Fibroblast of pulmonary artery (primary cell): ENCODE results near the gene MAT1A.
"Not testable (repeated sequence)": the region's sequence is repeated elsewhere in the genome, so short reads cannot be mapped to it uniquely, and the experiment has no call there.

Source experiments
- DNase-seq: peaks from one replicate; pipeline ENCODE4 v3.0.0-alpha.2; 2010; ENCODE audit warnings: low read depth
- H3K4me3 ChIP-seq: replicated peaks from 2 replicates; pipeline ENCODE4 v1.5.1; 2011; ENCODE audit warnings: low read depth, mild to moderate bottlenecking, control low read depth, low read length, moderate library complexity
- TF ChIP-seq, protein P1 (sequence below): IDR thresholded peaks from 2 replicates; pipeline ENCODE4 v1.5.1; 2011; ENCODE audit warnings: mild to moderate bottlenecking, control low read depth, low read length, inconsistent platforms; ENCODE audit errors: missing control alignments

Gene MAT1A

DNA sequence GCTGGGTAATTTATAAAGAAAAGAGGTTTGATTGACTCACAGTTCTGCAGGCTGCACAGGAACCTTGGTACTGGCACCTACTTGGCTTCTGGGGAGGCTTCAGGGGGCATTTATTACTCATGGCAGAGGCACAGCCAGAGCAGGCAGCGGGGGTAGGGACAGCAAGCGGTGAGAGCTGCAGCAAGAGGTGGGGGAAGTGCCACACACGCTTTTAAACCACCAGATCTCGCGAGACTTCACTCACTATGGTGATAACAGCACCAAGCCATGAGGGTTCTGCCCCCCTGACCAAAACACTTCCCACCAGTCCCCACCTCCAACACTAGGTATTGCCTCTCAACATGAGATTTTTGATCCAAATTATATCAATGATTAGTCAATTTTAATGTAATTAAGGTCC lies 24.1 kb upstream of the MAT1A start:
- TF ChIP-seq, protein P1, sequence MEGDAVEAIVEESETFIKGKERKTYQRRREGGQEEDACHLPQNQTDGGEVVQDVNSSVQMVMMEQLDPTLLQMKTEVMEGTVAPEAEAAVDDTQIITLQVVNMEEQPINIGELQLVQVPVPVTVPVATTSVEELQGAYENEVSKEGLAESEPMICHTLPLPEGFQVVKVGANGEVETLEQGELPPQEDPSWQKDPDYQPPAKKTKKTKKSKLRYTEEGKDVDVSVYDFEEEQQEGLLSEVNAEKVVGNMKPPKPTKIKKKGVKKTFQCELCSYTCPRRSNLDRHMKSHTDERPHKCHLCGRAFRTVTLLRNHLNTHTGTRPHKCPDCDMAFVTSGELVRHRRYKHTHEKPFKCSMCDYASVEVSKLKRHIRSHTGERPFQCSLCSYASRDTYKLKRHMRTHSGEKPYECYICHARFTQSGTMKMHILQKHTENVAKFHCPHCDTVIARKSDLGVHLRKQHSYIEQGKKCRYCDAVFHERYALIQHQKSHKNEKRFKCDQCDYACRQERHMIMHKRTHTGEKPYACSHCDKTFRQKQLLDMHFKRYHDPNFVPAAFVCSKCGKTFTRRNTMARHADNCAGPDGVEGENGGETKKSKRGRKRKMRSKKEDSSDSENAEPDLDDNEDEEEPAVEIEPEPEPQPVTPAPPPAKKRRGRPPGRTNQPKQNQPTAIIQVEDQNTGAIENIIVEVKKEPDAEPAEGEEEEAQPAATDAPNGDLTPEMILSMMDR = no peak
- no peak for DNase-seq
- no peak overlapping the region for H3K4me3 ChIP-seq

DNA sequence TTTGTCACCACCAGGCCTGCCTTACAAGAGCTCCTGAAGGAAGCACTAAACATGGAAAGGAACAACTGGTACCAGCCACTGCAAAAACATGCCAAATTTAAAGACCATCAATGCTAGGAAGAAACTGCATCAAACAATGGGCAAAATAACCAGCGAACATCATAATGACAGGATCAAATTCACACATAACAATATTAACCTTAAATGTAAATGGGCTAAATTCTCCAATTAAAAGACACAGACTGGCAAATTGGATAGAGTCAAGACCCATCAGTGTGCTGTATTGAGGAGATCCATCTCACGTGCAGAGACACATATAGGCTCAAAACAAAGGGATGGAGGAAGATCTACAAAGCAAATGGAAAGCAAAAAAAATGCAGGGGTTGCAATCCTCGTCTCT lies 16.5 kb upstream of the MAT1A start:
- DNase-seq, H3K4me3 ChIP-seq: not testable (repeated sequence)

DNA sequence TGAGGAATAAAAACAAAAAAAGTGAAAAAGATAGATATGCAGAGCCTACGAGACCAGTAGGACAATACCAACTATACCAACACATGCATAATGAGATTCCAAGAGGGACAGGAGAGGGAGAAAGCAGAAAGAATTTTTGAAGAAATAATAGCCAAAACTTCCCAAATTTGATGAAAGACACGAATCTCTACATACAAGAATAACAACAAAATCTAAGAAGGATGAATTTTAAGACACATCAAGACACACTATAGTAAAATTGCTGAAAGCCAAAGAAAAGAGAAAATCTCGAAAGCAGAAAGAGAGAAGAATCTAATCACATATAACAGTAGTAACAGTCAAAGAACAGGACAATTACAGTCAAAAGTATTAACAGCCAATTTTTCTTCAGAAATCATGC lies 7.5 kb upstream of the MAT1A start:
- TF ChIP-seq, protein P1 = no peak
- DNase-seq = no peak
- no peak overlapping the region for H3K4me3 ChIP-seq

DNA sequence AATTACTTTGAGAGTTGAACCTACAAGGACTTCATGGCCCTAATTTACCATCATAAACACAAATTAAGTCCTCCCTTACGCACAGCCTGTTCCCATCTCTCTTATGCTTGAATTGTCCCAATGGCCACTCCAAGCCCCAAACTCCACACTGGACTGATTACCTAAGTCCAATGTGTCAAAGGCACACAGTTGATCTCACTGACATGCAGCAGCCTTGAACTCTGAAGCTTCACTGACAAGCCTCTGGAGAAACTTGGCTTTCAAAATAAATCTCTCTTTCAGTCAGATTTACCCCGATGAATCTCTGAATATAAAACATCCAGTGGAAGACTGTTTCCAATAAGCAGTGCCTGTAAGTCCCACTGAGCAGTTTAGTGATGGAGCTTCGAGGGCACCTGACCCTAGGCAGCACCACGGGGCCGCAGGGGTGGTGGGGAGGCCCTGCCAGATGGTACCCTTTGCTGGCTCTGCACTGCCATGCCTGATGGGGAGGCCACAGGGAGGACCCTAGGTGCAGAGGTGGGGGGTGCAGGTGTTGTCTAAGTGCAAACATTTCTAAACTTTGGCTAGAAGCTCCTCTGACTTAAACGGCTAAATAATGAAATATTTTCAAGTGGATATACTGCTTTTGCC lies 3.3 kb upstream of the MAT1A start:
- DNase-seq = no peak
- no peak overlapping the region for H3K4me3 ChIP-seq
- TF ChIP-seq, protein P1 = no peak

DNA sequence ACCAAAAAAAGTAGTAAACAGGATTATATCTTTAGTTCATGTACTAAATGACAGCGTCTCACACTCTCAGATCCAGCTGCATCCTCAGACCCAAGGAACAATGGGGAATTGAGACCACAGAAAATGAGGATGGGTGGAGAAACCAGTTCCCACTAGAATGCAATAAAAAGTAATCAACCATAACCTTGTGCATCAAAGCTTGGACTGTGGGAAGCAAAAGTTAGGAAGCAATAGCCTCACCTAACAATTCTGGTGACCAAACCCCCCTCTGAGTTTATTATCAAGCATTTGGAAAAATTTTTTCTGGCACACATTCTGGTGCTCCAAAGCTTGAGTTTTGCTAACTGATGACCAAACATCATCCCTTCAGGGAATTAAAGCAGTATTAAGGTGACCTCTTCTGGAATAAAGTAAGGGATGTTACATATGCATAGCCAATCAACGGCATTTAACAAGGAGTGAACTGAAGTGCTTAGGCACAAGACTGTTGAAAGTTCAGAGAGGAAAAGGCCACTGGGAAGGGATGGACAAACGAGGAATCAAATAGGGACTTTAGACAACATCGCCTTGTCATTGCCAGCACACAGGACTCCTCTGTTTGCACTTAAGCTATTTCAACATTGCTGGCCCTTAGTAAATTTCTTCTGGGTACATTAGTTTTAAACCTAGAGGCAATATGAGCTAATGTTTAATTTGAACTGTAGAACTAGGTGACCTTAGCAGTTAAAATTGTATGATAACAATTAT lies 1.2 kb upstream of the MAT1A start:
- TF ChIP-seq, protein P1 = no peak
- H3K4me3 ChIP-seq = no peak overlapping the region
- no peak for DNase-seq

DNA sequence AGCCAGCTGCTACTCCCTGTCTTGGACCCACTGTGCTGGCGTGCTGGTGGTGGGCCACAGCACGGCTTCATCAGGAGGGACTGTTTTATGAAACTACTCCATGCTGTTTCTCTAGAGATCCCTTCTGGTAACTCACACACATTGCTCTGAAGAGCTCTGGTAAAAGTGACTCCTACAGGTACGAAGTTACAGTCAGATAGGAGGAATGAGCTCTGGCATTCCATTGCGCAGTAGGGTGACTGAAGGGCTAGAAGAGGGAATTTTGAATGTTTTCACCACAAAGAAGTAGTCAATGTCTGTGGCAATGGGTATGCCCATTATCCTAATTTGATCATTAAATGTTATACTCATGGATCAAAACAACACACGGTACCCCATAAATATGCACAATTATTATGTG lies 609 bp downstream of the MAT1A start:
- TF ChIP-seq, protein P1 = no peak
- no peak overlapping the region for H3K4me3 ChIP-seq
- DNase-seq = no peak

DNA sequence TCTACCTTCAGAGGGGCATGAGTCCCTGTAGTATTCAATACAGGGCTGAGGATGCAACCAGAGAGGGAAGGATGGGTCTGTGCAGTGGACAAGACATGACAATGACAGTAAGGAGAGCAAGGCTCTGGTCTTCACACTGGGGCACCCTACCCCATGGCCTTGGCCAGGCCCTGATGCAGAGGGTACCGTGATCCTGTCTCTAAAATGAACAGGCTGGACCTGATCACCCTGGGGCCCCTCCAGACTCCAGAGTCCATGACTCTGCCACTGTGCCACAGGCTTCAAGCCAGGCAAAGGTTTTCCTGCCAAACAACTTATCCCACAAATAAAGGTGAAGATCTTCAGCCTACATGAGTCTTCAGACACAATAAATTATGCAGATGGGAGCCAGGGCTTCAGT lies 4.9 kb downstream of the MAT1A start:
- DNase-seq = no peak
- no peak overlapping the region for H3K4me3 ChIP-seq
- TF ChIP-seq, protein P1 = no peak
